Measurements from ENCODE around the gene GABRG3.

DNA sequence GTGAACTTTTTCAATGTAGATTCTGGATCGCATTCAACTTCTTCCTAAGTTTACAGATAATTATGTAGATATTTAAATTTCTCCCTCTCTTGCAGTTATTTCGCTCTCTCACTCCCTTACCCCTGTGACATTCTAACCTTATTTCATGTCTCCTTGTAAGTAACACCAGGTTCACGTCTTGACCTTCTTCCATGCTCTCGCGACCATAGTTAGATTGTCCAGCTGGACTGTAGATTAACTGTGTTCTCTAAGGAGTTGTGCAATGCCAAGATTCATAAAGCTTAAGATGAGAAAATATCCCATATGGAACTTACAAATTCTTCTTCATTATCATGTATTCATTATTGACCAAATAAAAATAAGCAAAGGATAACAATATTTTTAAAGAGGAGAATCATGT lies 430.5 kb downstream of the GABRG3 start:
- TF ChIP-seq, protein P1, sequence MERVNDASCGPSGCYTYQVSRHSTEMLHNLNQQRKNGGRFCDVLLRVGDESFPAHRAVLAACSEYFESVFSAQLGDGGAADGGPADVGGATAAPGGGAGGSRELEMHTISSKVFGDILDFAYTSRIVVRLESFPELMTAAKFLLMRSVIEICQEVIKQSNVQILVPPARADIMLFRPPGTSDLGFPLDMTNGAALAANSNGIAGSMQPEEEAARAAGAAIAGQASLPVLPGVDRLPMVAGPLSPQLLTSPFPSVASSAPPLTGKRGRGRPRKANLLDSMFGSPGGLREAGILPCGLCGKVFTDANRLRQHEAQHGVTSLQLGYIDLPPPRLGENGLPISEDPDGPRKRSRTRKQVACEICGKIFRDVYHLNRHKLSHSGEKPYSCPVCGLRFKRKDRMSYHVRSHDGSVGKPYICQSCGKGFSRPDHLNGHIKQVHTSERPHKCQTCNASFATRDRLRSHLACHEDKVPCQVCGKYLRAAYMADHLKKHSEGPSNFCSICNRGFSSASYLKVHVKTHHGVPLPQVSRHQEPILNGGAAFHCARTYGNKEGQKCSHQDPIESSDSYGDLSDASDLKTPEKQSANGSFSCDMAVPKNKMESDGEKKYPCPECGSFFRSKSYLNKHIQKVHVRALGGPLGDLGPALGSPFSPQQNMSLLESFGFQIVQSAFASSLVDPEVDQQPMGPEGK (CRISPR knock-in tag; IDR thresholded peaks at IDR 0.05; ENCODE audit: borderline replicate concordance): no peak
- TF ChIP-seq, protein P2, sequence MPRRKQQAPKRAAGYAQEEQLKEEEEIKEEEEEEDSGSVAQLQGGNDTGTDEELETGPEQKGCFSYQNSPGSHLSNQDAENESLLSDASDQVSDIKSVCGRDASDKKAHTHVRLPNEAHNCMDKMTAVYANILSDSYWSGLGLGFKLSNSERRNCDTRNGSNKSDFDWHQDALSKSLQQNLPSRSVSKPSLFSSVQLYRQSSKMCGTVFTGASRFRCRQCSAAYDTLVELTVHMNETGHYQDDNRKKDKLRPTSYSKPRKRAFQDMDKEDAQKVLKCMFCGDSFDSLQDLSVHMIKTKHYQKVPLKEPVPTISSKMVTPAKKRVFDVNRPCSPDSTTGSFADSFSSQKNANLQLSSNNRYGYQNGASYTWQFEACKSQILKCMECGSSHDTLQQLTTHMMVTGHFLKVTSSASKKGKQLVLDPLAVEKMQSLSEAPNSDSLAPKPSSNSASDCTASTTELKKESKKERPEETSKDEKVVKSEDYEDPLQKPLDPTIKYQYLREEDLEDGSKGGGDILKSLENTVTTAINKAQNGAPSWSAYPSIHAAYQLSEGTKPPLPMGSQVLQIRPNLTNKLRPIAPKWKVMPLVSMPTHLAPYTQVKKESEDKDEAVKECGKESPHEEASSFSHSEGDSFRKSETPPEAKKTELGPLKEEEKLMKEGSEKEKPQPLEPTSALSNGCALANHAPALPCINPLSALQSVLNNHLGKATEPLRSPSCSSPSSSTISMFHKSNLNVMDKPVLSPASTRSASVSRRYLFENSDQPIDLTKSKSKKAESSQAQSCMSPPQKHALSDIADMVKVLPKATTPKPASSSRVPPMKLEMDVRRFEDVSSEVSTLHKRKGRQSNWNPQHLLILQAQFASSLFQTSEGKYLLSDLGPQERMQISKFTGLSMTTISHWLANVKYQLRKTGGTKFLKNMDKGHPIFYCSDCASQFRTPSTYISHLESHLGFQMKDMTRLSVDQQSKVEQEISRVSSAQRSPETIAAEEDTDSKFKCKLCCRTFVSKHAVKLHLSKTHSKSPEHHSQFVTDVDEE (CRISPR knock-in tag; IDR thresholded peaks at IDR 0.05): no peak
- TF ChIP-seq CSDC2 (CRISPR knock-in tag; IDR thresholded peaks at IDR 0.05): no peak
- no peak for TF ChIP-seq ISL1 (CRISPR knock-in tag; IDR thresholded peaks at IDR 0.05)
- no peak for TF ChIP-seq TOX (CRISPR knock-in tag; IDR thresholded peaks at IDR 0.05; ENCODE audit: borderline replicate concordance)
- no peak for TF ChIP-seq ESRRG (CRISPR knock-in tag; IDR thresholded peaks at IDR 0.05)
- TF ChIP-seq, protein P3, sequence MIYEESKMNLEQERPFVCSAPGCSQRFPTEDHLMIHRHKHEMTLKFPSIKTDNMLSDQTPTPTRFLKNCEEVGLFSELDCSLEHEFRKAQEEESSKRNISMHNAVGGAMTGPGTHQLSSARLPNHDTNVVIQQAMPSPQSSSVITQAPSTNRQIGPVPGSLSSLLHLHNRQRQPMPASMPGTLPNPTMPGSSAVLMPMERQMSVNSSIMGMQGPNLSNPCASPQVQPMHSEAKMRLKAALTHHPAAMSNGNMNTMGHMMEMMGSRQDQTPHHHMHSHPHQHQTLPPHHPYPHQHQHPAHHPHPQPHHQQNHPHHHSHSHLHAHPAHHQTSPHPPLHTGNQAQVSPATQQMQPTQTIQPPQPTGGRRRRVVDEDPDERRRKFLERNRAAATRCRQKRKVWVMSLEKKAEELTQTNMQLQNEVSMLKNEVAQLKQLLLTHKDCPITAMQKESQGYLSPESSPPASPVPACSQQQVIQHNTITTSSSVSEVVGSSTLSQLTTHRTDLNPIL (CRISPR knock-in tag; IDR thresholded peaks at IDR 0.05; ENCODE audit: low read depth): no peak
- no peak for TF ChIP-seq GLIS3 (CRISPR knock-in tag; IDR thresholded peaks at IDR 0.05)
- TF ChIP-seq PPARA (CRISPR knock-in tag; IDR thresholded peaks at IDR 0.05; ENCODE audit: borderline replicate concordance): no peak
- no peak for TF ChIP-seq TCF4 (CRISPR knock-in tag; IDR thresholded peaks at IDR 0.05; ENCODE audit: borderline replicate concordance)
- TF ChIP-seq ZFP30 (CRISPR knock-in tag; IDR thresholded peaks at IDR 0.05): no peak
- TF ChIP-seq RARB (CRISPR knock-in tag; IDR thresholded peaks at IDR 0.05): no peak
- TF ChIP-seq ARNTL (CRISPR knock-in tag; IDR thresholded peaks at IDR 0.05; ENCODE audit: borderline replicate concordance, low read depth): no peak
- TF ChIP-seq, protein P4, sequence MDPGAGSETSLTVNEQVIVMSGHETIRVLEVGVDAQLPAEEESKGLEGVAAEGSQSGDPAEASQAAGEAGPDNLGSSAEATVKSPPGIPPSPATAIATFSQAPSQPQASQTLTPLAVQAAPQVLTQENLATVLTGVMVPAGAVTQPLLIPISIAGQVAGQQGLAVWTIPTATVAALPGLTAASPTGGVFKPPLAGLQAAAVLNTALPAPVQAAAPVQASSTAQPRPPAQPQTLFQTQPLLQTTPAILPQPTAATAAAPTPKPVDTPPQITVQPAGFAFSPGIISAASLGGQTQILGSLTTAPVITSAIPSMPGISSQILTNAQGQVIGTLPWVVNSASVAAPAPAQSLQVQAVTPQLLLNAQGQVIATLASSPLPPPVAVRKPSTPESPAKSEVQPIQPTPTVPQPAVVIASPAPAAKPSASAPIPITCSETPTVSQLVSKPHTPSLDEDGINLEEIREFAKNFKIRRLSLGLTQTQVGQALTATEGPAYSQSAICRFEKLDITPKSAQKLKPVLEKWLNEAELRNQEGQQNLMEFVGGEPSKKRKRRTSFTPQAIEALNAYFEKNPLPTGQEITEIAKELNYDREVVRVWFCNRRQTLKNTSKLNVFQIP (CRISPR knock-in tag; IDR thresholded peaks at IDR 0.05; ENCODE audit: borderline replicate concordance, low read depth): no peak

Data from SK-N-SH treated with all-trans-retinoic acid at 6 μM for 48 hours (cell line).